K562 (cell line): ENCODE data around the gene LRP1B.

Experiments used
- ARID2 ChIP-seq: fragments of 450-650 bp; IDR thresholded peaks from 2 replicates; pipeline ENCODE4 v1.6.1; 2017; ENCODE audit warnings: antibody characterized with exemption, mild to moderate bottlenecking
- CHD7 ChIP-seq: fragments of 200-600 bp; sonication (generic); IDR thresholded peaks from one replicate; pipeline ENCODE4 v1.6.1; 2012; ENCODE audit warnings: mild to moderate bottlenecking, low read depth, low read length, inconsistent platforms
- CTCF ChIP-seq, 3 experiments: IDR thresholded peaks in 2 of 3; conservative IDR thresholded peaks in 1 of 3; 2 replicates each; pipeline ENCODE4 v1.5.1; 2011 to 2012; ENCODE audit warnings: low read length in 3 of 3, mild to moderate bottlenecking in 3 of 3, control low read depth in 2 of 3, improper control_type of control experiment in 1 of 3, inconsistent platforms in 1 of 3, low read depth in 1 of 3, mixed read lengths in 1 of 3, moderate library complexity in 1 of 3; ENCODE audit not compliant: insufficient read depth in 2 of 3
- EZH2 ChIP-seq: IDR thresholded peaks from 2 replicates; pipeline ENCODE4 v1.6.1; 2012; ENCODE audit warnings: low read depth, mild to moderate bottlenecking, inconsistent platforms, low read length, borderline replicate concordance
- GTF2F1 ChIP-seq: IDR thresholded peaks from 2 replicates; pipeline ENCODE4 v1.6.1; 2011; ENCODE audit warnings: low read depth, low read length, improper control_type of control experiment
- MAX ChIP-seq: sonication (generic); formaldehyde crosslinking; IDR thresholded peaks from 2 replicates; pipeline ENCODE4 v1.9.0; 2022; ENCODE audit warnings: mild to moderate bottlenecking, missing genetic modification reagents
- MCM7 ChIP-seq, 2 experiments: fragments of 450-650 bp; IDR thresholded peaks; 2 replicates each; pipeline ENCODE4 v1.6.1; 2016 to 2018
- MEIS2 ChIP-seq: fragments of 450-650 bp; IDR thresholded peaks from 2 replicates; pipeline ENCODE4 v1.6.1; 2014; ENCODE audit warnings: mild to moderate bottlenecking; ENCODE audit not compliant: partially characterized antibody
- PCBP2 ChIP-seq: fragments of 200-400 bp; formaldehyde crosslinking; IDR thresholded peaks from 2 replicates; pipeline ENCODE4 v1.6.1; 2018; ENCODE audit warnings: low read length, low read depth, mild to moderate bottlenecking, moderate library complexity; ENCODE audit not compliant: poor library complexity, severe bottlenecking
- POLR2A ChIP-seq: fragments of 450-650 bp; conservative IDR thresholded peaks from 2 replicates; pipeline ENCODE4 v1.6.1; 2016
- POLR2AphosphoS5 ChIP-seq: IDR thresholded peaks from 2 replicates; pipeline ENCODE4 v1.6.1; 2011; ENCODE audit warnings: mild to moderate bottlenecking, low read depth, low read length, moderate library complexity; ENCODE audit not compliant: control insufficient read depth, insufficient read depth
- RAD51 ChIP-seq: fragments of 450-650 bp; IDR thresholded peaks from 2 replicates; pipeline ENCODE4 v1.7.1; 2016; ENCODE audit warnings: low read depth, mild to moderate bottlenecking, borderline replicate concordance
- ZNF263 ChIP-seq: sonication (generic); formaldehyde crosslinking; IDR thresholded peaks from 2 replicates; pipeline ENCODE4 v1.8.0; 2022; ENCODE audit warnings: mild to moderate bottlenecking, missing genetic modification reagents, borderline replicate concordance

GRCh38 chr2:140775411-140775810 lies 1355.4 kb downstream of the LRP1B start:
- no peak for TF ChIP-seq ZNF263 (CRISPR knock-in tag)
- no peak for TF ChIP-seq POLR2AphosphoS5
- no peak for TF ChIP-seq CHD7
- TF ChIP-seq GTF2F1: no peak
- TF ChIP-seq MCM7 (IDR thresholded peaks at IDR 0.05): no peak
- TF ChIP-seq POLR2A: no peak
- TF ChIP-seq EZH2: no peak
- no peak for TF ChIP-seq CTCF (IDR thresholded peaks at IDR 0.05 in 2 of 3, conservative IDR thresholded peaks at IDR 0.05 in 1 of 3; ENCODE audit: insufficient read depth in 2 of 3, low read depth in 1 of 3, low read length in 3 of 3)
- TF ChIP-seq MEIS2: no peak
- TF ChIP-seq RAD51: no peak
- no peak for TF ChIP-seq ARID2
- no peak for TF ChIP-seq PCBP2
- no peak for TF ChIP-seq MAX (CRISPR knock-in tag)
